Hepatocyte (in vitro differentiated cells): Measurements from ENCODE around the gene KCNQ2.

Experiments used
- EZH2phosphoT487 ChIP-seq: fragments of 200-600 bp; sonication (generic); IDR thresholded peaks from one replicate; pipeline ENCODE4 v1.6.1; 2018; ENCODE audit warnings: antibody characterized with exemption, mild to moderate bottlenecking, low read depth, moderate library complexity; ENCODE audit not compliant: unreplicated experiment, severe bottlenecking
- TF ChIP-seq, protein P1 (sequence below): fragments of 200-600 bp; sonication (generic); IDR thresholded peaks from 2 replicates; pipeline ENCODE4 v1.5.1; 2016; ENCODE audit warnings: antibody characterized with exemption, mild to moderate bottlenecking; ENCODE audit not compliant: poor library complexity

DNA sequence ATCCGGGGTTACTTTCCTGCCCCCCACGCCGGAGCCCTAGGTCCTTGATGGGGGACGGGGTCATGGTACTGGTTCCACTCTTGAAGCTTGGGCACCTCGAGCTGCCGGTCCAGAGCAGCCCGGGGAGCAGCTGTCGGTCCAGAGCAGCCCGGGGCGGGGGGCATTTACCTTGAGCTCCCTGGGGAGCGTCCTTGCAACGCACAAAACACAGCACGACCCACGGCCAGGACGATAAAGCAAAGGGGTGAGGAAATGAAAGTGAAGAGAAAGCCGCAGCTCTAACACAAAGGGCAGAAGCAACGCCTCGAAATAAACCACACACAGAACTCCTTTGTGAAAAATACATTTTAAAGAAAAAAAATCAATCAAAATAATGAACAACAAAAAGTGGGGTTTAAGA lies 39.1 kb downstream of the KCNQ2 start:
- TF ChIP-seq, protein P1, sequence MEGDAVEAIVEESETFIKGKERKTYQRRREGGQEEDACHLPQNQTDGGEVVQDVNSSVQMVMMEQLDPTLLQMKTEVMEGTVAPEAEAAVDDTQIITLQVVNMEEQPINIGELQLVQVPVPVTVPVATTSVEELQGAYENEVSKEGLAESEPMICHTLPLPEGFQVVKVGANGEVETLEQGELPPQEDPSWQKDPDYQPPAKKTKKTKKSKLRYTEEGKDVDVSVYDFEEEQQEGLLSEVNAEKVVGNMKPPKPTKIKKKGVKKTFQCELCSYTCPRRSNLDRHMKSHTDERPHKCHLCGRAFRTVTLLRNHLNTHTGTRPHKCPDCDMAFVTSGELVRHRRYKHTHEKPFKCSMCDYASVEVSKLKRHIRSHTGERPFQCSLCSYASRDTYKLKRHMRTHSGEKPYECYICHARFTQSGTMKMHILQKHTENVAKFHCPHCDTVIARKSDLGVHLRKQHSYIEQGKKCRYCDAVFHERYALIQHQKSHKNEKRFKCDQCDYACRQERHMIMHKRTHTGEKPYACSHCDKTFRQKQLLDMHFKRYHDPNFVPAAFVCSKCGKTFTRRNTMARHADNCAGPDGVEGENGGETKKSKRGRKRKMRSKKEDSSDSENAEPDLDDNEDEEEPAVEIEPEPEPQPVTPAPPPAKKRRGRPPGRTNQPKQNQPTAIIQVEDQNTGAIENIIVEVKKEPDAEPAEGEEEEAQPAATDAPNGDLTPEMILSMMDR, result no peak
- TF ChIP-seq EZH2phosphoT487, result no peak
